ENCODE data around the gene TMEM92.

Gene TMEM92

GRCh38 chr17:50329716-50330115 lies 55.5 kb downstream of the TMEM92 start:
- no peak for DNase-seq

GRCh38 chr17:50330151-50330775 lies 56.0 kb downstream of the TMEM92 start:
- no peak for DNase-seq

Measured in SW 1271 (cell line).